Inflammatory macrophage (primary cell): ENCODE data around the gene P2RY12.
A peak's percentile ranks its signal among the peaks of the same experiment; 100 is the strongest.

Source experiments
- DNase-seq, 2 donors: peaks; one replicate each; pipeline ENCODE4 v3.0.0-alpha.2; 2020 to 2022

Gene P2RY12

GRCh38 chr3:151306168-151306810, 78.3 kb downstream of the P2RY12 start:
- DNase-seq, result no peak

GRCh38 chr3:151305775-151306151, 78.8 kb downstream of the P2RY12 start:
- DNase-seq, result no peak

DNA sequence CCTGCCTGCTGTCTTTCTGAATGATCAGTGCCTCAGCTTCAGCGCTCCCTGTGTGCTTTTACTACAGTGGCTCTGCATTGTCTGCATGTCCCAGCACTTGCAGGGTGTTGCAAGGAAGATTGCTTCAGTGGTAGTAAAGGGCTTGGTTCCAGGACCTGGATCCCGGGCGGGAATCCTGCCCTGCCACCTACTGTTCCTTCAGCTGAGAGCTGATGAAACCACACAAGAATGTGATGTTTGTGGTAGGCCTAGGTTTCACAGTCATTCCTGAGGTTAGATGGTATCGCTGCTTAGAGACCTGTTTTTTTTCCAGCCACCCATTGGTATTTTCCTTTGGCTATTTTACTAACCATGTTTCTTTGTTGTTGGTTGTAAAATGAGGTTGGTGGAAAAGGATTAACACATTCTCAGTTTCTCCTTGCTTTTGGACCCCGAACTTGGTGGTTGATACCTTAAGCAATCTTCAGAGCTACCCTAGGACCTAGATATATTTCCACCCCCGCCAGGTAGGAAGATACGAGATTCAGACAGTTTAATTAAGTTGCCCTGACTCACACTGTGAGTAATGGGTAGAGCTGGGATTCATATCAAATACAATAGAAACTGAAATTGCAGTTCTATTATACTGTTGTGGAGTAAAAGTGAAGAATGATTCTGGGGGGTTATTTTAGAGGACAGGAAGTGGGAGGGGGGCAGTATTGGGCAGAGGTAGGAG, 79.3 kb downstream of the P2RY12 start:
- no peak for DNase-seq

- DNase-seq, result peak in 1 of 2 donors; percentile 50
These were observed 80.8 kb downstream of the P2RY12 start for GRCh38 chr3:151303751-151304150.

DNA sequence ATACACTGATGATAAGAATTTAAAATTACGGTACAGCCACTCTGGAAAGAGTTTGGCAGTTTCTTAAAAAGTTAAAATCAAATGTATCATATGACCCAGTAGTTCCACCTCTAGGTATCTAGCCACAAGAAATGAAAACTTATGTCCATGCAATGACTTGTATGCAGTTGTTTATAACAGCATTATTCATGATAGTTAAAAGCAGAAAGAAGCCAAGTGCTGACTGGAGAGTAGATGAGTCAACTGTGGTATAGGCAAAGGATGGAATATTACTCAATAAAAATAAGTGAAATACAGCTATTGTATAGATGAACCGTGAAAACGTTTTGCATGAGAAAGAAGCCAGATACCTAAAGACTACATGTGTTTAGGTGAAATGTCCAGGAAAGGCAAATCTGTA, 82.8 kb downstream of the P2RY12 start:
- DNase-seq, result no peak

DNA sequence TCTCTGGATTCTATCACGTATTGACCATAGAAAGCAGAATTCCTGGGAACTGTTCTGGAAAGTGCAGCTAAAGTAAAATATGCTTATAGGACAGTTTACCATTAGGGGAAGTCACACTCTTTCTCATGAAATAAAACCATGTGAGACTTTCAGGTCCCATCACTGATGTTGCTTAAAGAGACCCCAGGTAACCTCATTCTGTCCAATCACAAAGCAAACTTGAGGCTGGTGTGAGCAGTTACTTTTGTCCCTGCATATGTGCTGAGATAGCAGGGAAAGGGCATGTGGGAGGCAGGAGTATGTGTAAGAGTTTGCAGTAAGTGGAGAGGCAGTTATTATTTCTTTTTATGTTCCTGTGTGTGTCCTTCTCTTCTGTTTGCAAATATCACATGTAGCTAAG, 84.0 kb downstream of the P2RY12 start:
- DNase-seq, result peak in 1 of 2 donors; percentile 72

GRCh38 chr3:151299006-151299405, 85.5 kb downstream of the P2RY12 start:
- no peak for DNase-seq

GRCh38 chr3:151297429-151297828, 87.1 kb downstream of the P2RY12 start:
- DNase-seq, result no peak

DNA sequence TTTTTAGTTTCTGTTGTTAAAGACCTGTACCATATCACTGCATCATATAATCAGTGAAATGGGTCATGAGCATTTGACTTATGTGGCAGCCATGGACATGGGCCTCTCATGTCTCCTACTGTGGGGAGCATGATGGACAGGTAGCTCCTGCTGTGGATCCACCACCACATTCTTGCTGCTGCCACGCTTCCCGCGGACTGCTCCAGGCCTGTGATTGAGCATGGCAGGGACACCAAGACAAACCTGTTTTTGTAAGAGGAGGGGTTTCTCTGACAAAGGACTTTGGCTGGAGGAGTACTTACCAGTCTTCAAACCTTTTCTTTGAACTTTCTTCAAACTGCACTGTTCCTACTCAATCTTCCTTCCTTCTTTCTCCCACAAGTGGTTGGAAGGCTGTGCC, 88.3 kb downstream of the P2RY12 start:
- DNase-seq, result no peak

- DNase-seq, result no peak
These were observed 91.4 kb downstream of the P2RY12 start for GRCh38 chr3:151293127-151293526.

- DNase-seq, result peak; percentile 51 to 71
These were observed 93.9 kb downstream of the P2RY12 start for GRCh38 chr3:151290673-151291072.

GRCh38 chr3:151289445-151289844, 95.1 kb downstream of the P2RY12 start:
- no peak for DNase-seq
